HL-60 (cell line): ENCODE results near the gene RNF32.

Experiments used
- DNase-seq, 2 experiments: peaks; one replicate each; pipeline ENCODE4 v3.0.0-alpha.2; 2010 to 2020; ENCODE audit warnings: low read depth in 1 of 2, low spot score in 1 of 2
- H3K27ac ChIP-seq: fragments of 250-450 bp; sonication (Bioruptor Pico); replicated peaks from 2 replicates; pipeline ENCODE4 v1.5.1; 2020; ENCODE audit warnings: mild to moderate bottlenecking, moderate library complexity
- H3K27me3 ChIP-seq: fragments of 250-450 bp; sonication (Bioruptor Pico); 2 replicates; pipeline ENCODE4 v1.5.1; 2021; ENCODE audit warnings: mild to moderate bottlenecking, moderate library complexity; ENCODE audit not compliant: insufficient read depth, poor library complexity, severe bottlenecking
- H3K4me3 ChIP-seq: replicated peaks from 2 replicates; pipeline ENCODE4 v1.5.1; 2011; ENCODE audit warnings: mild to moderate bottlenecking, control low read depth, low read length; ENCODE audit not compliant: insufficient read depth
- GABPA ChIP-seq: IDR thresholded peaks from 2 replicates; pipeline ENCODE4 v1.6.1; 2012; ENCODE audit warnings: low read depth
- POLR2AphosphoS5 ChIP-seq: IDR thresholded peaks from 2 replicates; pipeline ENCODE4 v1.6.1; 2012; ENCODE audit warnings: low read depth
- SPI1 ChIP-seq: IDR thresholded peaks from 2 replicates; pipeline ENCODE4 v1.6.1; 2012; ENCODE audit warnings: low read depth, mild to moderate bottlenecking, borderline replicate concordance
- TF ChIP-seq, protein P1 (sequence below): IDR thresholded peaks from 2 replicates; pipeline ENCODE4 v1.6.1; 2012; ENCODE audit warnings: low read depth; ENCODE audit not compliant: insufficient replicate concordance
- TF ChIP-seq, protein P2 (sequence below): IDR thresholded peaks from one replicate; pipeline ENCODE4 v1.5.1; 2011; ENCODE audit warnings: low read length, control low read depth, inconsistent platforms; ENCODE audit not compliant: insufficient read depth

Gene RNF32

DNA sequence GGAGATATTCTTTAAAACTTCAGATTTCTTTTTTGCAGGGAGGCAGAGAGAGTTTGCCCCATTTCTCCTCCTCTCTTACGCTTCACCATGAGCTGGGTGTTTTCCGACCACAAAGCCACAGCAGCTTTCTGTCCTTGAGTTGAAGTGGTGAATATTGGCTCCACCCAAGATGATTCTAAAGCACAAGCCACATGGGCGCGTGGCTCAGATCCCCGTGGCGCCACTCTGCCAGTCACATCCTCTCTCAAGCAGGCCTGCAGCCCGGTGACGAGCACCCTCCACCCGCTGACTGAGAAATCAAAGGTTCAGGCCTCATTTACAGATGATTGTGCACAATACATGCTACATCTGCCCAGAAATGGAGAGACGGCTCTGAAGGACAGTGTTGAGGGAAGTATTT is 27.6 kb upstream of the RNF32 start:
- no peak for TF ChIP-seq POLR2AphosphoS5
- no peak for TF ChIP-seq GABPA
- TF ChIP-seq, protein P1, sequence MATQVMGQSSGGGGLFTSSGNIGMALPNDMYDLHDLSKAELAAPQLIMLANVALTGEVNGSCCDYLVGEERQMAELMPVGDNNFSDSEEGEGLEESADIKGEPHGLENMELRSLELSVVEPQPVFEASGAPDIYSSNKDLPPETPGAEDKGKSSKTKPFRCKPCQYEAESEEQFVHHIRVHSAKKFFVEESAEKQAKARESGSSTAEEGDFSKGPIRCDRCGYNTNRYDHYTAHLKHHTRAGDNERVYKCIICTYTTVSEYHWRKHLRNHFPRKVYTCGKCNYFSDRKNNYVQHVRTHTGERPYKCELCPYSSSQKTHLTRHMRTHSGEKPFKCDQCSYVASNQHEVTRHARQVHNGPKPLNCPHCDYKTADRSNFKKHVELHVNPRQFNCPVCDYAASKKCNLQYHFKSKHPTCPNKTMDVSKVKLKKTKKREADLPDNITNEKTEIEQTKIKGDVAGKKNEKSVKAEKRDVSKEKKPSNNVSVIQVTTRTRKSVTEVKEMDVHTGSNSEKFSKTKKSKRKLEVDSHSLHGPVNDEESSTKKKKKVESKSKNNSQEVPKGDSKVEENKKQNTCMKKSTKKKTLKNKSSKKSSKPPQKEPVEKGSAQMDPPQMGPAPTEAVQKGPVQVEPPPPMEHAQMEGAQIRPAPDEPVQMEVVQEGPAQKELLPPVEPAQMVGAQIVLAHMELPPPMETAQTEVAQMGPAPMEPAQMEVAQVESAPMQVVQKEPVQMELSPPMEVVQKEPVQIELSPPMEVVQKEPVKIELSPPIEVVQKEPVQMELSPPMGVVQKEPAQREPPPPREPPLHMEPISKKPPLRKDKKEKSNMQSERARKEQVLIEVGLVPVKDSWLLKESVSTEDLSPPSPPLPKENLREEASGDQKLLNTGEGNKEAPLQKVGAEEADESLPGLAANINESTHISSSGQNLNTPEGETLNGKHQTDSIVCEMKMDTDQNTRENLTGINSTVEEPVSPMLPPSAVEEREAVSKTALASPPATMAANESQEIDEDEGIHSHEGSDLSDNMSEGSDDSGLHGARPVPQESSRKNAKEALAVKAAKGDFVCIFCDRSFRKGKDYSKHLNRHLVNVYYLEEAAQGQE: no peak
- TF ChIP-seq SPI1: no peak
- TF ChIP-seq, protein P2, sequence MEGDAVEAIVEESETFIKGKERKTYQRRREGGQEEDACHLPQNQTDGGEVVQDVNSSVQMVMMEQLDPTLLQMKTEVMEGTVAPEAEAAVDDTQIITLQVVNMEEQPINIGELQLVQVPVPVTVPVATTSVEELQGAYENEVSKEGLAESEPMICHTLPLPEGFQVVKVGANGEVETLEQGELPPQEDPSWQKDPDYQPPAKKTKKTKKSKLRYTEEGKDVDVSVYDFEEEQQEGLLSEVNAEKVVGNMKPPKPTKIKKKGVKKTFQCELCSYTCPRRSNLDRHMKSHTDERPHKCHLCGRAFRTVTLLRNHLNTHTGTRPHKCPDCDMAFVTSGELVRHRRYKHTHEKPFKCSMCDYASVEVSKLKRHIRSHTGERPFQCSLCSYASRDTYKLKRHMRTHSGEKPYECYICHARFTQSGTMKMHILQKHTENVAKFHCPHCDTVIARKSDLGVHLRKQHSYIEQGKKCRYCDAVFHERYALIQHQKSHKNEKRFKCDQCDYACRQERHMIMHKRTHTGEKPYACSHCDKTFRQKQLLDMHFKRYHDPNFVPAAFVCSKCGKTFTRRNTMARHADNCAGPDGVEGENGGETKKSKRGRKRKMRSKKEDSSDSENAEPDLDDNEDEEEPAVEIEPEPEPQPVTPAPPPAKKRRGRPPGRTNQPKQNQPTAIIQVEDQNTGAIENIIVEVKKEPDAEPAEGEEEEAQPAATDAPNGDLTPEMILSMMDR: no peak
- DNase-seq: peak in 1 of 2 experiments; percentile 54
- peaks cover 36% of the 10 kb centered on the region for H3K27me3 ChIP-seq
- no peak overlapping the region for H3K4me3 ChIP-seq
- no peak overlapping the region for H3K27ac ChIP-seq

DNA sequence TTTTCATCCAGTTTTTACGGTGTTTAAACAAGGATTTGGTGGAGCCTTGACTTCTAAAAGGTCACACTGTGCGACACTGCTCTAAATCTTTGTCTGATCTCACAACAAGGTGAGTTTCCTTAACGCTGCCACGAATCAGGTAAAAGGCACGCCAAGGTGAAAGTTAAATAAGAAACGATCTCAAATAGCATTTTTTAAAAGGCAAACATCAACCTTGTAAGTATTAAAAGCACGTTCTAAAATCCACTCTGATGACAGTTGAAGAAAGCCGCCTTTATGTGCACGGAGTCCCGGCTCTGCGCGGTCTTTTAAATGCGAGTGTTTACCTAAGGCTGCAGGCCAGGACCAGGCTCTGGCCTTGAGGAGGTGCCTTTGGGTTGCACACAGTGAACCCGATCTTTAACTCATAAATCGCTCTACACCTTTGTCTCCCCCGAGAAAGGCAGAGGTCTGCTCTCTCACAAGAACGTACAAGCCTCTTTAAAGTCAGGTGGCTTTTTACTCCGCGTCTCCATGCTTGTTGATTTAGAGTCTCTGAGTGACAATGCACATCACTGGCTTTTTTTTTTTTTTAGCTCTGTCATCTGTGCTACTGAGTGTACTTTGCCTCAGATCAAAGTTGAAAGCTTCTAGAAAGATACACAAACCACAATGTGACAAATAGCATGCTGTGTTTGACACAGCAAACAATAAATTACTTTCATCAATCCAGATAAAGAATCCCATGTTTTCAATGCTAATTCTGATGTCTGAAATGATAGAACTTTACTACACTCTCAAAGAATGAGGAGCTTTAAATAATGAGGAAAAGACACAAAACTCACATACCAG is 25.9 kb upstream of the RNF32 start:
- Histone ChIP-seq H3K4me3 (no peak overlapping the region), H3K27ac (no peak overlapping the region), H3K27me3 (peaks cover 31% of the 10 kb centered on the region)
- DNase-seq: no peak
- TF ChIP-seq, protein P2: no peak
- no peak for TF ChIP-seq POLR2AphosphoS5
- TF ChIP-seq SPI1: no peak
- TF ChIP-seq GABPA: no peak
- TF ChIP-seq, protein P1: no peak

DNA sequence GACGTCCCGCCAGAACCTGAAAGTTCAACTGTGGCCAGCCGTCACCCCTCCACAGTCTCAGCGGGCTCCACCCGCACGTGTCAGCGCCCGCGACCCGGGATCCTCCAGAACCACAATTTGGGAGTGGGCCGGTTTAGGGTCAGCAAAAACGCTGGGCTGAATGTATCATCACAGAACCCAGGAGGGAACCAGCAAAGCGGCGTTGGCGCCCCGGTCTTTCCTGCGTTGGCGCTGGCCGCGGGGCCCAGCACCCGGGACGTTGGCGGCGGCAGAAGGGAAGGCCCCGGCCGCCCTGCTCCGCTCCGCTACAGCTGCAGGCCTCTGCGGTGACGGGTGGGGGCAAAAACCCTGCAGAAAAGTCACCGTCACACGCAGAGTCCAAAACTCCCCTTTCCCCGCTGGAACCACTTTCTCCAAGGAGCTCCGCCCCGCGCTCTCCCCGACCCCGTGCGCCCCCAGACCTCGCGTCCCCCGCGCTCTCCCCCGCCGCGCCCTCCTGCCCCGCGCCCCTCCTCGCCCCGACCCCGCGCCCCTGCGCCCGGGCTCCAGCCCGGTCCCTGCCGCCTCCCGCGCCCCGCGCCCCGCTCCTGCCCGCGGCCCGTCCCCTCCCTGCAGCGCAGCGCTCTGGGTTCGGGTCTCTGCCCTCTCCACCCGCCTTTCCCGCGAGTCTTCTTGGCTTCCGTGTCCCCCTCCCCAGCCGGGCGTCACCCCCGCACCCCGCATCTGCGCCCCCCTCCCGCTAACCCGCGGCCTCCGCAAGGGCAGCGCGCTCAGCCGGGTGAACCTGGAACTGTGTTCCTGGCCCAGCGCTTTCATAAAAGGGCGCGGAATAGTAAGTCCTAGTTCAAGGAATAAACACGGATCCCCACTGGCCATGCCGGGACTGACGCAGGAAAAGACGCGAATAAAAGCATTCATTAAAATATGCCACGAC is 24.0 kb upstream of the RNF32 start:
- Histone ChIP-seq H3K27ac (no peak overlapping the region), H3K27me3 (peaks cover 35% of the 10 kb centered on the region), H3K4me3 (no peak overlapping the region)
- TF ChIP-seq POLR2AphosphoS5 (no peak), SPI1 (no peak), GABPA (no peak)
- TF ChIP-seq, protein P1: no peak
- TF ChIP-seq, protein P2: no peak
- no peak for DNase-seq
